ENCODE results near the gene SLC25A46.

- TF ChIP-seq POLR2A (IDR thresholded peaks at IDR 0.05) (no peak), EP300 (IDR thresholded peaks at IDR 0.05) (no peak), CTCF (IDR thresholded peaks at IDR 0.05) (no peak)
Measured at GRCh38 chr5:110807169-110807568, 68.4 kb downstream of the SLC25A46 start.

All from ovary (tissue), 3 donors.